ENCODE results near the gene CLRN2. TPM values are rescaled to one million over a fixed set of nuclear protein-coding genes. Genes with fewer than 3 reads are reported as not detected.
"Not testable (repeated sequence)": the region's sequence is repeated elsewhere in the genome, so short reads cannot be mapped to it uniquely, and the experiment has no call there.

The CLRN2 gene
- total RNA-seq, 1 donor from 2014 or later = not detected

GRCh38 chr4:17565846-17566245, 50.9 kb downstream of the CLRN2 start:
- no peak overlapping the region for H3K4me3 ChIP-seq (ENCODE audit: low read depth, low read length)
- DNase-seq (ENCODE audit: low read depth) (no peak), FAIRE-seq (no peak)
- TF ChIP-seq CTCF (IDR thresholded peaks at IDR 0.05; ENCODE audit: insufficient read depth, low read length, severe bottlenecking) = no peak
- no peaks in the 10 kb centered on the region for H3K36me3 ChIP-seq (ENCODE audit: control insufficient read depth, insufficient read depth, low read length)
- H3K27me3 ChIP-seq (ENCODE audit: control insufficient read depth, insufficient read depth, low read length) = no peaks in the 10 kb centered on the region

- no peaks in the 10 kb centered on the region for H3K36me3 ChIP-seq (ENCODE audit: control insufficient read depth, insufficient read depth, low read length)
- no peaks in the 10 kb centered on the region for H3K27me3 ChIP-seq (ENCODE audit: control insufficient read depth, insufficient read depth, low read length)
- H3K4me3 ChIP-seq (ENCODE audit: low read depth, low read length) = no peak overlapping the region
- FAIRE-seq (no peak), DNase-seq (ENCODE audit: low read depth) (no peak)
- no peak for TF ChIP-seq CTCF (IDR thresholded peaks at IDR 0.05; ENCODE audit: insufficient read depth, low read length, severe bottlenecking)
Measured at GRCh38 chr4:17567271-17567670, 52.3 kb downstream of the CLRN2 start.

- no peaks in the 10 kb centered on the region for H3K36me3 ChIP-seq (ENCODE audit: control insufficient read depth, insufficient read depth, low read length)
- no peak for TF ChIP-seq CTCF (IDR thresholded peaks at IDR 0.05; ENCODE audit: insufficient read depth, low read length, severe bottlenecking)
- DNase-seq (ENCODE audit: low read depth) (no peak), FAIRE-seq (no peak)
- no peaks in the 10 kb centered on the region for H3K27me3 ChIP-seq (ENCODE audit: control insufficient read depth, insufficient read depth, low read length)
- no peak overlapping the region for H3K4me3 ChIP-seq (ENCODE audit: low read depth, low read length)
Measured at GRCh38 chr4:17574206-17574605, 59.2 kb downstream of the CLRN2 start.

GRCh38 chr4:17575177-17575576, 60.2 kb downstream of the CLRN2 start:
- H3K27me3 ChIP-seq (ENCODE audit: control insufficient read depth, insufficient read depth, low read length); H3K36me3 ChIP-seq (ENCODE audit: control insufficient read depth, insufficient read depth, low read length); H3K4me3 ChIP-seq (ENCODE audit: low read depth, low read length); FAIRE-seq; DNase-seq (ENCODE audit: low read depth): not testable (repeated sequence)

Other genes with a start within 250 kb of the CLRN2 start
- gene QDPR, start 3.1 kb upstream of the CLRN2 start, total RNA-seq = 20.5 and 22.6 TPM in 2 replicates
- 47.7 and 72.4 TPM in 2 replicates for gene LAP3, start 62.0 kb downstream of the CLRN2 start, total RNA-seq
- gene MED28, start 99.5 kb downstream of the CLRN2 start, total RNA-seq = 9.1 and 12.4 TPM in 2 replicates